Measurements from ENCODE around the gene DHX36. TPM values are rescaled to one million over a fixed set of nuclear protein-coding genes. Genes with fewer than 3 reads are reported as not detected.

The DHX36 gene
- total and polyA plus RNA-seq, 12 donors, result 17.4 to 84.6 (median 43.1) TPM

GRCh38 chr3:154361099-154361498 lies 36.8 kb upstream of the DHX36 start:
- no peak overlapping the region for H3K4me3 ChIP-seq
- no peak overlapping the region for H3K27ac ChIP-seq
- intact Hi-C loops (cut with DNase I), result no loop called here
- no peak for DNase-seq
- H3K4me1 ChIP-seq (replicated peaks in 1 of 2), result no peaks in the 10 kb centered on the region
- TF ChIP-seq POLR2A (IDR thresholded peaks at IDR 0.05) (no peak), CTCF (IDR thresholded peaks at IDR 0.05) (no peak)
- H3K9me3 ChIP-seq (replicated peaks in 1 of 3), result no peaks in the 10 kb centered on the region
- 63 to 66% (median 63%) methylated on average over 1 of the region's 1 CpG for WGBS, 4 donors
- no peaks in the 10 kb centered on the region for H3K27me3 ChIP-seq
- no peaks in the 10 kb centered on the region for H3K36me3 ChIP-seq (replicated peaks in 1 of 2)

- DNase-seq, result no peak
- Histone ChIP-seq H3K36me3 (replicated peaks in 1 of 2) (no peaks in the 10 kb centered on the region), H3K4me3 (no peak overlapping the region), H3K27ac (no peak overlapping the region), H3K9me3 (replicated peaks in 1 of 3) (no peaks in the 10 kb centered on the region), H3K4me1 (replicated peaks in 1 of 2) (no peaks in the 10 kb centered on the region), H3K27me3 (no peaks in the 10 kb centered on the region)
- 22 to 50% (median 46%) methylated on average over 1 of the region's 1 CpG for WGBS, 4 donors
- no peak for TF ChIP-seq POLR2A (IDR thresholded peaks at IDR 0.05)
- no peak for TF ChIP-seq CTCF (IDR thresholded peaks at IDR 0.05)
- intact Hi-C loops (cut with DNase I), result no loop called here
Observed at GRCh38 chr3:154356009-154356408, 31.7 kb upstream of the DHX36 start.

- WGBS, 4 donors, result 61 to 74% (median 67%) methylated on average over 2 of the region's 2 CpGs
Observed at GRCh38 chr3:154349223-154349622, 24.9 kb upstream of the DHX36 start.

GRCh38 chr3:154345422-154346122 lies 21.3 kb upstream of the DHX36 start:
- H3K4me3 ChIP-seq, result no peak overlapping the region
- no peak overlapping the region for H3K27ac ChIP-seq
- no peak for DNase-seq
- H3K9me3 ChIP-seq (replicated peaks in 1 of 3), result no peaks in the 10 kb centered on the region
- H3K4me1 ChIP-seq (replicated peaks in 1 of 2), result no peaks in the 10 kb centered on the region
- intact Hi-C loops (cut with DNase I), result no loop called here
- no peak for TF ChIP-seq CTCF (IDR thresholded peaks at IDR 0.05)
- H3K36me3 ChIP-seq (replicated peaks in 1 of 2), result no peaks in the 10 kb centered on the region
- WGBS, 4 donors, result 74 to 79% (median 77%) methylated on average over 2 of the region's 2 CpGs
- peaks cover under 1% of the 10 kb centered on the region for H3K27me3 ChIP-seq

More at GRCh38 chr3:154349223-154349622, 24.9 kb upstream of the DHX36 start:
- intact Hi-C loops (cut with DNase I), result no loop called here
- Histone ChIP-seq H3K9me3 (replicated peaks in 1 of 3) (no peaks in the 10 kb centered on the region), H3K4me1 (replicated peaks in 1 of 2) (no peaks in the 10 kb centered on the region), H3K4me3 (no peak overlapping the region), H3K27ac (no peak overlapping the region), H3K27me3 (no peaks in the 10 kb centered on the region), H3K36me3 (replicated peaks in 1 of 2) (no peaks in the 10 kb centered on the region)
- no peak for TF ChIP-seq POLR2A (IDR thresholded peaks at IDR 0.05)
- no peak for TF ChIP-seq CTCF (IDR thresholded peaks at IDR 0.05)
- no peak for DNase-seq

Data from adrenal gland (tissue), 12 donors.